Osteocyte (in vitro differentiated cells): ENCODE results near the gene REEP1. TPM values are rescaled to one million over a fixed set of nuclear protein-coding genes. Genes with fewer than 3 reads are reported as not detected.
A peak's percentile ranks its signal among the peaks of the same experiment; 100 is the strongest.

Experiments used
- DNase-seq: peaks from one replicate; pipeline ENCODE4 v3.0.0; 2021; ENCODE audit warnings: mixed read lengths; ENCODE audit not compliant: unreplicated experiment; ENCODE audit errors: extremely low spot score
- H3K27ac Mint-ChIP-seq: one replicate; pipeline ENCODE4 v1.8.0; 2021; ENCODE audit warnings: mild to moderate bottlenecking, mixed read lengths; ENCODE audit not compliant: unreplicated experiment
- H3K27me3 Mint-ChIP-seq: one replicate; pipeline ENCODE4 v1.8.0; 2021; ENCODE audit warnings: mixed read lengths; ENCODE audit not compliant: unreplicated experiment
- H3K36me3 Mint-ChIP-seq: one replicate; pipeline ENCODE4 v1.8.0; 2021; ENCODE audit warnings: mixed read lengths; ENCODE audit not compliant: unreplicated experiment
- H3K4me1 Mint-ChIP-seq: one replicate; pipeline ENCODE4 v1.8.0; 2021; ENCODE audit warnings: mixed read lengths; ENCODE audit not compliant: unreplicated experiment
- H3K4me3 Mint-ChIP-seq: one replicate; pipeline ENCODE4 v1.8.0; 2021; ENCODE audit warnings: mild to moderate bottlenecking, moderate library complexity, mixed read lengths; ENCODE audit not compliant: unreplicated experiment
- H3K9me3 Mint-ChIP-seq: one replicate; pipeline ENCODE4 v1.8.0; 2021; ENCODE audit warnings: mixed read lengths; ENCODE audit not compliant: unreplicated experiment
- CTCF ChIP-seq: fragments of 200-600 bp; sonication (generic); IDR thresholded peaks from 2 replicates; pipeline ENCODE4 v1.5.0; 2021; ENCODE audit warnings: antibody characterized with exemption, mild to moderate bottlenecking, moderate library complexity
- total RNA-seq: library from RNA; stranded (reverse); gene quantifications from 2 replicates; pipeline ENCODE4 v1.2.1, GENCODE V29; 2021

Gene REEP1
- total RNA-seq, 1 donor from 2014 or later, result not detected

GRCh38 chr2:86185517-86186212 lies 151.8 kb downstream of the REEP1 start:
- TF ChIP-seq CTCF, result no peak
- no peaks in the 10 kb centered on the region for H3K27me3 Mint-ChIP-seq
- peaks cover 8% of the 10 kb centered on the region for H3K4me1 Mint-ChIP-seq
- H3K4me3 Mint-ChIP-seq, result no peak overlapping the region
- H3K36me3 Mint-ChIP-seq, result peaks cover 3% of the 10 kb centered on the region
- H3K9me3 Mint-ChIP-seq, result no peaks in the 10 kb centered on the region
- no peak for DNase-seq
- peak overlapping the region; percentile 8 for H3K27ac Mint-ChIP-seq

GRCh38 chr2:86176597-86176996 lies 160.8 kb downstream of the REEP1 start:
- DNase-seq, result no peak
- no peak for TF ChIP-seq CTCF
- H3K27me3 Mint-ChIP-seq, result no peaks in the 10 kb centered on the region
- no peak overlapping the region for H3K27ac Mint-ChIP-seq
- H3K4me1 Mint-ChIP-seq, result peaks cover 2% of the 10 kb centered on the region
- peaks cover 44% of the 10 kb centered on the region for H3K36me3 Mint-ChIP-seq
- no peaks in the 10 kb centered on the region for H3K9me3 Mint-ChIP-seq
- H3K4me3 Mint-ChIP-seq, result no peak overlapping the region

- Mint-ChIP-seq H3K27ac (no peak overlapping the region), H3K27me3 (no peaks in the 10 kb centered on the region), H3K4me1 (peaks cover 2% of the 10 kb centered on the region), H3K4me3 (no peak overlapping the region), H3K9me3 (no peaks in the 10 kb centered on the region), H3K36me3 (peaks cover 44% of the 10 kb centered on the region)
- no peak for DNase-seq
- no peak for TF ChIP-seq CTCF
Observed at GRCh38 chr2:86175828-86176227, 161.6 kb downstream of the REEP1 start.

GRCh38 chr2:86174445-86174844 lies 163.0 kb downstream of the REEP1 start:
- Mint-ChIP-seq H3K4me3 (no peak overlapping the region), H3K27me3 (no peaks in the 10 kb centered on the region), H3K36me3 (peaks cover 45% of the 10 kb centered on the region), H3K4me1 (peaks cover 2% of the 10 kb centered on the region), H3K9me3 (no peaks in the 10 kb centered on the region), H3K27ac (no peak overlapping the region)
- TF ChIP-seq CTCF, result no peak
- DNase-seq, result no peak

GRCh38 chr2:86172610-86173009 lies 164.8 kb downstream of the REEP1 start:
- Mint-ChIP-seq H3K4me1 (peaks cover 2% of the 10 kb centered on the region), H3K27me3 (no peaks in the 10 kb centered on the region), H3K27ac (no peak overlapping the region), H3K36me3 (peaks cover 44% of the 10 kb centered on the region), H3K4me3 (no peak overlapping the region), H3K9me3 (no peaks in the 10 kb centered on the region)
- no peak for DNase-seq
- no peak for TF ChIP-seq CTCF
